C4-2B (cell line): Measurements from ENCODE around the gene FBXO22.
"Not testable (repeated sequence)": the region's sequence is repeated elsewhere in the genome, so short reads cannot be mapped to it uniquely, and the experiment has no call there.

Experiments
- H3K27ac ChIP-seq: fragments of 450-650 bp; 2 replicates; pipeline ENCODE4 v1.5.1; 2017
- ZFX ChIP-seq: fragments of 450-650 bp; IDR thresholded peaks from 2 replicates; pipeline ENCODE4 v1.6.1; 2017
- TF ChIP-seq, protein P1 (sequence below): fragments of 450-650 bp; conservative IDR thresholded peaks from 2 replicates; pipeline ENCODE4 v1.5.1; 2017; ENCODE audit warnings: mild to moderate bottlenecking

FBXO22 gene

DNA sequence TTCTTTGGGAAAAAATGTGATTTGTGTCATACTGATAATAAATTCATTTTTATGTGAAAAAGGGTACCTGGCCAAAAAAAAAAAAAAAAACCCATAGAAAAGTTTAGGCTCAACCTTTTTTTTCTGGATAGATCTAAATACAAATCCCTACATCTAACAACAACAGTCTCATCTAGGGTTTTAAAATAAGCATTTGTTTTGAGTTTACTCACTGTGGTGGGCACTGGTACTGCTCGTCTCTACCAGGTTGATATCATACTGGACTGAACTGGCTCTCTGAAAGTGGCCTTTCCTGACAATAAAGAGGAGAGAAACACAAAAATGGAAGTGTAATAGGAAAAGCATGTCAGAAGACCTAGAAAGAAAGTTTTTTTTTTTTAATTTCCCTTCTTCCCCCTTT lies 52.0 kb downstream of the FBXO22 start:
- no peak overlapping the region for H3K27ac ChIP-seq
- no peak for TF ChIP-seq ZFX
- TF ChIP-seq, protein P1, sequence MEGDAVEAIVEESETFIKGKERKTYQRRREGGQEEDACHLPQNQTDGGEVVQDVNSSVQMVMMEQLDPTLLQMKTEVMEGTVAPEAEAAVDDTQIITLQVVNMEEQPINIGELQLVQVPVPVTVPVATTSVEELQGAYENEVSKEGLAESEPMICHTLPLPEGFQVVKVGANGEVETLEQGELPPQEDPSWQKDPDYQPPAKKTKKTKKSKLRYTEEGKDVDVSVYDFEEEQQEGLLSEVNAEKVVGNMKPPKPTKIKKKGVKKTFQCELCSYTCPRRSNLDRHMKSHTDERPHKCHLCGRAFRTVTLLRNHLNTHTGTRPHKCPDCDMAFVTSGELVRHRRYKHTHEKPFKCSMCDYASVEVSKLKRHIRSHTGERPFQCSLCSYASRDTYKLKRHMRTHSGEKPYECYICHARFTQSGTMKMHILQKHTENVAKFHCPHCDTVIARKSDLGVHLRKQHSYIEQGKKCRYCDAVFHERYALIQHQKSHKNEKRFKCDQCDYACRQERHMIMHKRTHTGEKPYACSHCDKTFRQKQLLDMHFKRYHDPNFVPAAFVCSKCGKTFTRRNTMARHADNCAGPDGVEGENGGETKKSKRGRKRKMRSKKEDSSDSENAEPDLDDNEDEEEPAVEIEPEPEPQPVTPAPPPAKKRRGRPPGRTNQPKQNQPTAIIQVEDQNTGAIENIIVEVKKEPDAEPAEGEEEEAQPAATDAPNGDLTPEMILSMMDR, result no peak; the same call in 1 of the 2 replicates

DNA sequence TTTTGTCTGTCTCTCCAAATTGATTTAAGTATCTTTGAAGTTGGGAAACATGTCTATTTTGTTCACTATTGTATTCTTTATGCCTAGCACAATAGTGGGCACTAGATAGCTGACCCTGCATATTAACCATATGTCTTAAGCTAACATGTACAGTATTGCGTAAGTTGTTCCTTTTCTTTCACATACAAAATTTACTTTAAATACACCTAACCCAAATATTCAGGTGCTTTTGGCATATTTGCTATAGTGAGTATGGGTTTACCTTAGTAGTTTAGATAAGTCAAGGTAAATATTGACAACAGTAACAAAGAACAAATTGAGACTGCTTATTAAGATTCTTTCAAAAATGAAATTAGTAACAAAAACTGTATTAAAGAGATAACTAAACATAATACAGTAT lies 57.7 kb downstream of the FBXO22 start:
- no peak for TF ChIP-seq ZFX
- TF ChIP-seq, protein P1, result no peak
- no peak overlapping the region for H3K27ac ChIP-seq

DNA sequence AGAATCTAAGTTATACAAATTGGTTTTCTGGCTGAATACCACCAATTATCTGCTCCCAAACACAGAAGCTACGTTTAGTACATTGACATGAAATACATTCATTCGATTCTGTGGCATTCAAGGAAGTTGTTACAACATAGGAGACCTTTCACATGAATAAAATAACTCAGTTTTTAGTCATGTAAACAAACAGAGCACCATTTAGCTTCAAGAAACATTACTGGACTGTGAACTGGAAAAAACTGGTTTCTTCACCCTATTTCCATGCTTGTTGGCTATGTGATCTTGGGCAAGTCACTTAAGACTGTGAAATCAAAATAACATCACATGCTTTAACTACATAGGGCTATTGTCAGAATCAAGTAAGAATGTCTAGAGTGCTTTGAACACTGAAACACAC lies 62.4 kb downstream of the FBXO22 start:
- no peak for TF ChIP-seq ZFX
- TF ChIP-seq, protein P1, result no peak
- no peak overlapping the region for H3K27ac ChIP-seq

DNA sequence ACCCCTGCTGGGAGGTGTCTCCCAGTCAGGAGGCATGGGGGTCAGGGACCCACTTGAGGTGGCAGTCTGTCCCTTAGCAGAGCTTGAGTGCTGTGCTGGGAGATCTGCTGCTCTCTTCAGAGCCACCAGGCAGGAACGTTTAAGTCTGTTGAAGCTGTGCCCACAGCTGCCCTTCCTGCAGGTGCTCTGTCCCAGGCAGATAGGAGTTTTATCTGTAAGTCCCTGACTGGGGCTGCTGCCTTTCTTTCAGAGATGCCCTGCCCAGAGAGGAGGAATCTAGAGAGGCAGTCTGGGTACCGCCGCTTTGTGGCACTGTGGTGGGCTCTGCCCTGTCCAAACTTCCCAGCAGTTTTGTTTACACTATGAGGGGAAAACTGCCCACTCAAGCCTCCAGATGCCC lies 73.1 kb downstream of the FBXO22 start:
- H3K27ac ChIP-seq, result not testable (repeated sequence)

DNA sequence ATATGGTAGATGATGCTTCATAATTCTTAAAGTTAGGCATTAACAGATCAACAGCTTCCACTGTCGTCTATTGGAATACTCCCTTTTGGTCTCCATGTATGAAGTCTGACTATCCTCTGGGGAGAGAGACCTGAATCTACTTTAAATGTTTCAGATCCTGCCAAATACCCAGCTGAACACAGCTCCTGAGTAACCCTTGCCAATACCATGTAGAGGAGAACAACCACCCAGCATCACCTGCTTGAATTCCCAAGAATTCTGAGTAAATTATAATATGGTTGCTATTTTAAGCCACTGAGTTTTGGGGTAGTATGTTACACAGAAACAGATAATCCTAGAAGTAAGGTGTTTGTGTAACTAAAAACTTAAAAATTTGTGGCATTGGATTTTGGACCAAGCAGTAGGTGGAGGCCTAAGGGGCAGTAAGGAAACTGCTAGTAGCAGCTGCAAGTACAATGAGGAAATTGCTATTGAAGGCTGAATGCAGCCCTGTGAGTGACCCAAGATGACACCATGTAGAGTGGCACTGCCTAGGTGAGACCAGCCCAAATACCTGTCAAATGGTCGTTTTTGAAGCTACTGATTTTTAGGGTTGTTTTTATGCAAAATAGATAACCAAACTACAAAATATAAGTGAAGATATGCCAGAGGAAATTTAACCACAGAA lies 77.6 kb downstream of the FBXO22 start:
- TF ChIP-seq ZFX, result no peak
- TF ChIP-seq, protein P1, result no peak
- H3K27ac ChIP-seq, result no peak overlapping the region

DNA sequence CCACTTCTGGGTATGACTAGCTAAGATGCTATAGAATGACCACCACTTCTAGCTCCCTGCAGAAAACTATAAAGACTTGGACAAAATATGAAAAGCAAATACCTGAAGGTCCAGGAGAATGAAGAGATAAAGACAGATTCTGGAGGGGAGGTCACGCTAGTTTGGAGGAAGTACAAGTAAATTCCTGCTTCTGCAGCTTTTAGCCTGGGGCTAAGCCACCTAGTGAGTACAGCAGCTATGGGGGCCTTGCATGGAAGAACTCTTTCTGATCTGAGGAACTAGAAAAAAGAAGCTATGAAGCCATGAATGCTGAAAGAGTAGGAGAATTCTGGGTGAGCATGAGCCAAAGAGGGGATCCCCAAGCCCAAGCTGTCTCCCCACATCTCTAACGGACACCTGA lies 78.8 kb downstream of the FBXO22 start:
- H3K27ac ChIP-seq, result no peak overlapping the region
- TF ChIP-seq, protein P1, result no peak
- no peak for TF ChIP-seq ZFX

DNA sequence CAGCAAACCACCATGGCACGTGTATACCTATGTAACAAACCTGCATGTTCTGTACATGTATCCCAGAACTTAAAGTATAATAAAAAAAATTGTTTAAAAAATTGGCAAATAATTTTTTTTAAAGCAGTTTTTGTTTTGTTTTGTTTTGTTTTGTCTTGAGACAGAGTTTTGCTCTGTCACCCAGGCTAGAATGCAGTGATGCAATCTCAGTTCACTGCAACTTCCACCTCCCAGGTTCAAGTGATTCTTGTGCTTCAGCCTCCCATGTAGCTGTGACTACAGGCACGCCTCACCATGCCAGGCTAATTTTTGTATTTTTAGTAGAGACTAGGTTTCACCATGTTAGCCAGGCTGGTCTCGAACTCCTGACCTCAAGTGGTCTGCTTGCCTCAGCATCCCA lies 81.0 kb downstream of the FBXO22 start:
- not testable (repeated sequence) for H3K27ac ChIP-seq

DNA sequence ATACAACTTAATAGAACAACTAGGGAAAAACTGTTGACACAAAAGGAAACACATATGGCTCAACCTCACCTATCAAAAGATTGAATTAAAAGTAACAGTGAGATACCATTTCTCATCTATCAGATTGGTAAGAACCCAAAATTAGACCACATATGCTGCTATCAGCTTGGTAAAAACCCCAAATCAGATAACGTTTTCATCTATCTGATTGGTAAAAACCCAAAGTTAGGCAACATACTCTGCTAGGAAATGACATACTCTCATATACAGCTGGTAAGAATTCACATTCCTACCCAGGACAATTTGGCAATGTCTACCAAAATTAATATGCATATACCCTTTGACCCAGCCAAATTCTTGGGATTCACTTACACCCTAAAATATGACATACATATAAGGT lies 82.3 kb downstream of the FBXO22 start:
- TF ChIP-seq ZFX, result no peak
- TF ChIP-seq, protein P1, result no peak
- H3K27ac ChIP-seq, result no peak overlapping the region
